ENCODE data around the gene TMEM79.
A peak's percentile ranks its signal among the peaks of the same experiment; 100 is the strongest.

The TMEM79 gene

DNA sequence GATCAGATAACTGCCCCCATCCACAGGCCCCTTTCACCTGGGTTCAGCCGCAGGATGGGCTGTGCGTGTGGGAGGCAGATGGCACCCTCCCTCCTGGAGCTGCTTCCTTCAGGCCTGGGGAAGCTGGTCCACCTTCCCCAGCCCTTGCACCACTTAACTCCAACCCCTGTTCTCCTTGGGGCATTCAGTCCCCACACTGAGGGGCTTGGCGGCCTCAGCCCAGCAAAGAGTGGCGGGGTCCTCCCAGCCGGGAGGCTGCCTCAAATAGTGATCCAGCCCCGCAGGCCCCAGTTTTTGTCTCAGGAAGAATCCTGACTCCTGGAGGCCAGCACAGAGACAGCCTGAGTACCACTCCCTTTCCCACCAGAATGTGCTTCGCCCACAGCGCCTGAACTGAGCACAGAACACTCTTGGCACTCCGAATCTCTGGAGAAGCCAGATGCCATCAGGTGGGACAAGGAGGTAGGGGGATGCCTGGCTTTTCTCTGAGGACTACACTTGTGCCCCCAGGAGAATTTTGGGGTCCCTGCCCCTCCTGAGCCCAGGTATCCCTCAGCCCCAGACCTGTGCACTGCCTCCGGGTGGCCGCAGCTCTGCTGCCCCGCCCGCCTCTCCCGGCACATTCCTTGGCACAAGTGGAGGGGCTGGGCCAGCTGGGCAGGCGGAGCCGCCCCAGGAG lies 37.2 kb upstream of the TMEM79 start:
- Histone ChIP-seq H3K4me3 (ENCODE audit: low read length in 2 of 2) (peak overlapping the region in 1 of 2 donors; percentile 15), H3K27ac (ENCODE audit: low read length) (no peak overlapping the region), H3K36me3 (ENCODE audit: control insufficient read depth in 2 of 2, insufficient read depth in 2 of 2, low read length in 2 of 2) (peaks cover 17 to 25% of the 10 kb centered on the region in 2 donors), H3K27me3 (ENCODE audit: control insufficient read depth in 1 of 2, insufficient read depth in 2 of 2, low read length in 2 of 2) (peaks cover 22 to 32% of the 10 kb centered on the region in 2 donors), H3K9ac (ENCODE audit: low read length in 2 of 2) (no peak overlapping the region), H3K9me3 (ENCODE audit: control insufficient read depth in 2 of 2, low read length in 2 of 2) (no peaks in the 10 kb centered on the region), H3K4me1 (ENCODE audit: control insufficient read depth, insufficient read depth, low read length) (peaks cover 32% of the 10 kb centered on the region)

DNA sequence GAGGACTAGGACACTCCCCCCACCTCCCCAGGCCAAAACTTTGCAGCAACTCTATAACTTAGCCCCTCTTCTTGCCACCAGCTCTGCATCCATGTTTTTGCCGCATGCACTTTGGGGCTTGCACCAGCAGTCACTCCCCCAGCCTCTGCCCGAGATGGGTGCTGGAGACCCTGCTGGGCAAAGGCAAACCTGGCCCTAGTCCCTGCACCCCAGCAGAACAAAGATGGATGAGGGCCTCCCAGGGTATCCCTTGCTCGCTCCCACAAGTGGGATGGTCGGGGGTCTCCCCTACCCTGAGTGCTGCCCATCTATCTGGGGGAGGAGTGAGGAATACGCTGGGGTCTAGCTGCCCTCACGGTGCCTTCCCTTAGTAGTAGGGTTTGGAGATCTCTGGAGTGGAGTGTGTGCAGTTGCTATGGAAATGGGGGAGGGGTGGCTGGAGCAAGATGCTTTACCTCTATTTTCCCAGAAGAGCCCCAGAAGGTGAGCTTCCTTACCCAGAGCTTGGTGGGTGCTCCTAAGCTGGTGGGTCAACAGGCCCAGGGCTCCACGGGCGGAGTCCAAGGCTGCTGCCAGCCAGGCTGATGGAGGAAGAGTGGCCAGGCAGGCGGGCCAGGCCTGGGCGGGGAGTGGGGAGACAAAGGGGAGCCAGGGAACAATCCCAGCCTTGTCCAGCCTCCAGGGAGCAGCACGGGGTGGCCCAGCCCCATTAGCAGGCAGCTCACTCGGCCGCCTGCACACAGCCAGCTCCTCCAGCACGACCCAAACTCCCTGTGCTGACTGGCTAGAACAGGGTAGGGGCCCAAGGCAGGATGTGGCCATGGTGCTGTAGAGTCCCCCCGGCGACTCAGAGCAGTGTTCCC lies 36.4 kb upstream of the TMEM79 start, which contains the start of gene PAQR6:
TSS of gene PAQR6 (minus strand) at position 597 of the 863 bp plus-strand sequence. CDS start 1,325 bp downstream, outside the sequence.
- Histone ChIP-seq H3K4me3 (ENCODE audit: low read length in 2 of 2) (peak within 1 kb of the TSS in 1 of 2 donors; percentile 15), H3K4me1 (ENCODE audit: control insufficient read depth, insufficient read depth, low read length) (peaks cover 32% of the 10 kb centered on the region), H3K27me3 (ENCODE audit: control insufficient read depth in 1 of 2, insufficient read depth in 2 of 2, low read length in 2 of 2) (peaks cover 22 to 32% of the 10 kb centered on the region in 2 donors), H3K36me3 (ENCODE audit: control insufficient read depth in 2 of 2, insufficient read depth in 2 of 2, low read length in 2 of 2) (peaks cover 24 to 30% of the 10 kb centered on the region in 2 donors), H3K9me3 (ENCODE audit: control insufficient read depth in 2 of 2, low read length in 2 of 2) (no peaks in the 10 kb centered on the region), H3K9ac (ENCODE audit: low read length in 2 of 2) (no peak within 1 kb of the TSS), H3K27ac (ENCODE audit: low read length) (no peak within 1 kb of the TSS)

DNA sequence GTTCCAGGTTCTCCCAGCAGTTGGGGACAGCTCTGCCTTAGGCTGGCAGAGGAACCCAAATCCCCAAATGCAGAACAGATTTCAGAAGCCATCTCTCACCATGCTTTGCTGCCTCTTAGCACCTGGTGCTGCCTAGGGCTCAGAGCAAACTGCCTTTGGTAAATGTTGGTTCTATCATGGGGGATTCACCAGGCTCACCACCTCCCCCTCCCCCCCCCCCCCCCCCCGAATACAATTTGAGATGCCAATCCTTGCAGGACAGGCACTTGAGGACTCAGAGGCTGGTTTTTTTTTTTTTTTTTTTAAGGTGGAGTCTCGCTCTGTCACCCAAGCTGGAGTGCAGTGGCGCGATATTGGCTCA lies 35.8 kb upstream of the TMEM79 start:
- peaks cover 31 to 36% of the 10 kb centered on the region in 2 donors for H3K36me3 ChIP-seq (ENCODE audit: control insufficient read depth in 2 of 2, insufficient read depth in 2 of 2, low read length in 2 of 2)
- H3K9me3 ChIP-seq (ENCODE audit: control insufficient read depth in 2 of 2, low read length in 2 of 2) = no peaks in the 10 kb centered on the region
- no peak overlapping the region for H3K4me3 ChIP-seq (ENCODE audit: low read length in 2 of 2)
- H3K27me3 ChIP-seq (ENCODE audit: control insufficient read depth in 1 of 2, insufficient read depth in 2 of 2, low read length in 2 of 2) = peaks cover 22 to 32% of the 10 kb centered on the region in 2 donors
- peaks cover 32% of the 10 kb centered on the region for H3K4me1 ChIP-seq (ENCODE audit: control insufficient read depth, insufficient read depth, low read length)
- H3K27ac ChIP-seq (ENCODE audit: low read length) = no peak overlapping the region
- H3K9ac ChIP-seq (ENCODE audit: low read length in 2 of 2) = no peak overlapping the region

DNA sequence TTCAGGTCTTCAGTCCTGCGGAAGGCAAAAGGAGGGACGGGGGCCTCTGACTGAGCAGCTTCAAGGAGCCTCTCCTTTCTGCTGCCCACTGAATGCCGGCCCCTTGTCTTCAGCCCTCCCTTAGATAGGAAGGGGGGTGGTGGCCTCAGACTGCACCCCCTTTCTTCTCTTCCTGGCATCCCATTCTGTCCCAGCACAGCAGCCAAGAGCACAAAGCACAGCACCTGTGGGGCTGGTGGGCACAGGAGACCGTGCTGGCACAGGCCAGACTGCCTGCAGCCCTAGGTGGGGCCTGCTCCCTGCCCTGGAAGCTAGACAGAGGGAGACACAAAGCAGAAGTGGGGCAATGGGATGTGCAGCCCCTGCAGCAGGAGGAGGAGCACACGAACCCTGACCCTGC lies 34.5 kb upstream of the TMEM79 start:
- peaks cover 39 to 44% of the 10 kb centered on the region in 2 donors for H3K36me3 ChIP-seq (ENCODE audit: control insufficient read depth in 2 of 2, insufficient read depth in 2 of 2, low read length in 2 of 2)

DNA sequence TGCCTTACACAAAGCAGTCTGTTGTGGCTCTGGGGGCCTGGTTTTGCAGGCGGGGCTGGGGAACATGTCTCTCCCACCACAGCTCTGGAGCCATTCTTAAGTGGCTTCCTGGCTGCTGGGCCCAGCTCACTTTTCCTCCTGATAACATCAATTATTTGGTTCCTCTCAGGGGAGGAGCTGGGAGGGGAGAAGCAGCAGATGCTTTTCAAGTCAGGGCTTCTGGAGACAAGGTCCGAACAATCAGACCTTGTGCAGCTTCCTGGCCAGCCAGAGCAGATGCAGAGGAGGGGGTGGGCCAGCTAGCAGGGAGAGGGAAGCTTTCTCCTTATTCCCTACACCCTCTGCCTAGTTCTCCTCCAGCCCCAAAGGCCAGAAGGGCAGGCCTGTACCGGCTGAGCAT lies 32.6 kb upstream of the TMEM79 start:
- Histone ChIP-seq H3K4me3 (ENCODE audit: low read length in 2 of 2) (no peak overlapping the region), H3K36me3 (ENCODE audit: control insufficient read depth in 2 of 2, insufficient read depth in 2 of 2, low read length in 2 of 2) (peaks cover 46 to 51% of the 10 kb centered on the region in 2 donors), H3K9me3 (ENCODE audit: control insufficient read depth in 2 of 2, low read length in 2 of 2) (no peaks in the 10 kb centered on the region), H3K27me3 (ENCODE audit: control insufficient read depth in 1 of 2, insufficient read depth in 2 of 2, low read length in 2 of 2) (peaks cover 4 to 7% of the 10 kb centered on the region in 2 donors), H3K9ac (ENCODE audit: low read length in 2 of 2) (no peak overlapping the region), H3K27ac (ENCODE audit: low read length) (no peak overlapping the region), H3K4me1 (ENCODE audit: control insufficient read depth, insufficient read depth, low read length) (peaks cover 17% of the 10 kb centered on the region)

More for the DNA sequence above, 34.5 kb upstream of the TMEM79 start:
- peaks cover 20 to 26% of the 10 kb centered on the region in 2 donors for H3K27me3 ChIP-seq (ENCODE audit: control insufficient read depth in 1 of 2, insufficient read depth in 2 of 2, low read length in 2 of 2)
- no peak overlapping the region for H3K27ac ChIP-seq (ENCODE audit: low read length)
- no peak overlapping the region for H3K4me3 ChIP-seq (ENCODE audit: low read length in 2 of 2)
- no peak overlapping the region for H3K9ac ChIP-seq (ENCODE audit: low read length in 2 of 2)
- H3K9me3 ChIP-seq (ENCODE audit: control insufficient read depth in 2 of 2, low read length in 2 of 2) = no peaks in the 10 kb centered on the region
- H3K4me1 ChIP-seq (ENCODE audit: control insufficient read depth, insufficient read depth, low read length) = peaks cover 32% of the 10 kb centered on the region

DNA sequence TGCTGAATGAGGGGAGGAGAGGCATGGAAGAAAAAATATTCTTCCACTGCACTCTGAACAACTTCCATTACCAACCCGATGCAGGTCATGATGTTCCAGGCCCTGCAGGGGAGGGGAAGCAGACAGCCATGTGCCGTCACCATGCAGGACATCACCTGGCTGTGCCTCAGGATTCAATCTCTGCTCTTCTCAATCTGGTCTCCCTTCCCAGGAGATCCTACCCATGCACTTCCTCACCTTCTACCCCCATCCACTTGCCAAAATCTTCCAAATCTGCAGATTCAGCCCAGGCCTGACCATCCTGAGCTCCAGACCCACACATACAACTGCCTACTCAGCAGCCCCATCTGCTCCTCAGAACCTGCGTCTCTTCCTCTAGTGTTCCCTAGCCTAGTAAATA lies 30.5 kb upstream of the TMEM79 start:
- no peaks in the 10 kb centered on the region for H3K27me3 ChIP-seq (ENCODE audit: control insufficient read depth in 1 of 2, insufficient read depth in 2 of 2, low read length in 2 of 2)
- peaks cover 2% of the 10 kb centered on the region for H3K4me1 ChIP-seq (ENCODE audit: control insufficient read depth, insufficient read depth, low read length)
- no peaks in the 10 kb centered on the region for H3K9me3 ChIP-seq (ENCODE audit: control insufficient read depth in 2 of 2, low read length in 2 of 2)
- H3K4me3 ChIP-seq (ENCODE audit: low read length in 2 of 2) = no peak overlapping the region
- peaks cover 64 to 66% of the 10 kb centered on the region in 2 donors for H3K36me3 ChIP-seq (ENCODE audit: control insufficient read depth in 2 of 2, insufficient read depth in 2 of 2, low read length in 2 of 2)
- no peak overlapping the region for H3K27ac ChIP-seq (ENCODE audit: low read length)
- H3K9ac ChIP-seq (ENCODE audit: low read length in 2 of 2) = no peak overlapping the region

DNA sequence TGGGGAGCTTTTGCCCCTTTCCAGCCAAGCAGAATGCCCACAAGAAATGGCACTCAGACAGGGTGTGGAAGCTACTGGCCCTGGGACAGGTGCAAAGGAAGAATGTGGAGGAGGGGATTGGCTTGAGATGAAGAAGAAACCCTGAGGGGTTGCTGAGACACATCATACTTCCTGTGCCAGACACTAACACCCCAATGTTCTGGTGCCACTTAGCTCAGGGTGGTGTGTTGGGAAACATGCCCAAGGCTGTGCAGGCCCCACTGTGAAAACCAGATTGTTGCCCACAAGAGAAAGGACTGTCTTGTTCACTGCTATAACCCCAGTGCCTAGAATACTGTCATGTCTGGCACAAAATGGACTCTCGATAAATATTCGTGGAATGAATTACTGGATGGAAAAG lies 26.4 kb upstream of the TMEM79 start:
- Histone ChIP-seq H3K27me3 (ENCODE audit: control insufficient read depth in 1 of 2, insufficient read depth in 2 of 2, low read length in 2 of 2) (no peaks in the 10 kb centered on the region), H3K27ac (ENCODE audit: low read length) (no peak overlapping the region), H3K36me3 (ENCODE audit: control insufficient read depth in 2 of 2, insufficient read depth in 2 of 2, low read length in 2 of 2) (peaks cover 68 to 71% of the 10 kb centered on the region in 2 donors), H3K9me3 (ENCODE audit: control insufficient read depth in 2 of 2, low read length in 2 of 2) (no peaks in the 10 kb centered on the region), H3K4me3 (ENCODE audit: low read length in 2 of 2) (no peak overlapping the region), H3K4me1 (ENCODE audit: control insufficient read depth, insufficient read depth, low read length) (peaks cover 3% of the 10 kb centered on the region), H3K9ac (ENCODE audit: low read length in 2 of 2) (no peak overlapping the region)

DNA sequence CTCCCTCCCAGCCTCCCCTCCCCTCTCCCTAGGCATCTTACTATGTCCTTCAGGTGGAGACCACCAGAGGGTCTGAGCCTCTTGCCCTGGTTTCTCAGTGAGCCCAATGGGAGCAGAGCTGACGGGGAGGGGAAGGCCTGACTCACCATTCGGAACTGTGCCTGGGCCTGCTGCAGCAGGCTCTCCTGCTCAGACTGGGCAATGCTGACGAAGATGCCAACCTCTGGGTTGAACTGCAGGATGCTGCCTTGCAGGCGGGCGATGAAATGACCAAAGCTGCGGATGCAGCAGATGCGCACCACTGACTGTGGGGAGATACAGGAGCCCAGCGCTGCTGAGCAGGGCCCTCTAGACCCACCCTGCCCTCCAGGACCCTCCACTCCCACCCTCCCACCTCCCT lies 25.3 kb upstream of the TMEM79 start:
- H3K4me3 ChIP-seq (ENCODE audit: low read length in 2 of 2) = no peak overlapping the region
- no peak overlapping the region for H3K9ac ChIP-seq (ENCODE audit: low read length in 2 of 2)
- H3K4me1 ChIP-seq (ENCODE audit: control insufficient read depth, insufficient read depth, low read length) = peaks cover 3% of the 10 kb centered on the region
- H3K9me3 ChIP-seq (ENCODE audit: control insufficient read depth in 2 of 2, low read length in 2 of 2) = no peaks in the 10 kb centered on the region
- H3K27ac ChIP-seq (ENCODE audit: low read length) = no peak overlapping the region
- H3K27me3 ChIP-seq (ENCODE audit: control insufficient read depth in 1 of 2, insufficient read depth in 2 of 2, low read length in 2 of 2) = no peaks in the 10 kb centered on the region
- H3K36me3 ChIP-seq (ENCODE audit: control insufficient read depth in 2 of 2, insufficient read depth in 2 of 2, low read length in 2 of 2) = peaks cover 68 to 72% of the 10 kb centered on the region in 2 donors

DNA sequence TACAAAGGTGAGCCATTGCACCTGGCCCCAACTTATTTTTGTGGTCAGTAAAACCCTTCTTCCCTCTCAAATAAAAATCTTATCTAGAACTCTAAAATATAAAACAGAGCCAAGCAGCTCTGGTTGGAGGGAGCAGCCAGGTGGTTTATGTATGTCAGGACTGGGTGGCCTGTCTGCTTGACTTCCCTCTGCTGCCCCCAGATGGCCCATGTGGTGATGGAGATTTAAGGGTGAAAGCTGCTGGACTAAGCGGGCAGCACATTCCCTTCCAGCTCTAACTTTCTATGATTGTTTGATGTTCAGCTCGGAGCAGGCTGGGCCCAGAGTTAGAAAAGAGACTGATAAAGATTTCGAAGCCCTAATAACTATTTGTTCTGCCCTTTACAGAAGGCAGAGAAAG lies 24.3 kb upstream of the TMEM79 start:
- no peak overlapping the region for H3K4me3 ChIP-seq (ENCODE audit: low read length in 2 of 2)
- no peaks in the 10 kb centered on the region for H3K9me3 ChIP-seq (ENCODE audit: control insufficient read depth in 2 of 2, low read length in 2 of 2)
- peaks cover 70 to 72% of the 10 kb centered on the region in 2 donors for H3K36me3 ChIP-seq (ENCODE audit: control insufficient read depth in 2 of 2, insufficient read depth in 2 of 2, low read length in 2 of 2)
- peaks cover 3% of the 10 kb centered on the region for H3K4me1 ChIP-seq (ENCODE audit: control insufficient read depth, insufficient read depth, low read length)
- no peak overlapping the region for H3K27ac ChIP-seq (ENCODE audit: low read length)
- H3K9ac ChIP-seq (ENCODE audit: low read length in 2 of 2) = no peak overlapping the region
- no peaks in the 10 kb centered on the region for H3K27me3 ChIP-seq (ENCODE audit: control insufficient read depth in 1 of 2, insufficient read depth in 2 of 2, low read length in 2 of 2)

DNA sequence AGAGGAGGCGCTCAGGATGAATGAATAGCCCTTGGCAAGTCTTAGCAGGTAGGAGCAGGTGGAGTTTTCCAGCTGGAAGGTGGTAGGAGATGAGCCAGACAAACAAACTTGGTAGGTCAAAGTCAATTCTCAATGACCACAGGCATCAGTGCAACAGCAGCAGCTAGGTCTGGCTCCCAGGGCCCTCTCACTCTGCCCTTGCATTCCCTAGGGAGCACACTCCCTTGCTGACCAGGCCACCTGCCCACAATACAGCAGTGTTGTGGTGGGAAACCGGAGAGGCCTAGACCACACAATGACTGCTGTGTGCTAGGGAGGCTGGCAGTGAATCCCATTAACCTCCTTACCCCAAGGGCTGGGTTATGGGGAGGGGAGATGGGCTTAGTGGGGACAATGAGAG lies 23.2 kb upstream of the TMEM79 start:
- Histone ChIP-seq H3K36me3 (ENCODE audit: control insufficient read depth in 2 of 2, insufficient read depth in 2 of 2, low read length in 2 of 2) (peaks cover 74 to 81% of the 10 kb centered on the region in 2 donors), H3K9me3 (ENCODE audit: control insufficient read depth in 2 of 2, low read length in 2 of 2) (no peaks in the 10 kb centered on the region), H3K27ac (ENCODE audit: low read length) (no peak overlapping the region), H3K27me3 (ENCODE audit: control insufficient read depth in 1 of 2, insufficient read depth in 2 of 2, low read length in 2 of 2) (no peaks in the 10 kb centered on the region), H3K4me1 (ENCODE audit: control insufficient read depth, insufficient read depth, low read length) (peaks cover 3% of the 10 kb centered on the region), H3K9ac (ENCODE audit: low read length in 2 of 2) (no peak overlapping the region), H3K4me3 (ENCODE audit: low read length in 2 of 2) (no peak overlapping the region)

Data from stomach smooth muscle (tissue), 2 donors.